Adrenal gland (tissue), 12 donors: ENCODE data around the gene KDM4C. TPM values are rescaled to one million over a fixed set of nuclear protein-coding genes. Genes with fewer than 3 reads are reported as not detected.
"Not testable (repeated sequence)": the region's sequence is repeated elsewhere in the genome, so short reads cannot be mapped to it uniquely, and the experiment has no call there.

Experiments
- DNase-seq, 7 donors: peaks; one replicate each; pipeline ENCODE4 v3.0.0-alpha.2; 2019 to 2020
- H3K27ac ChIP-seq, 5 donors: fragments of 200-600 bp; sonication (generic) in 4 of 5; 1 replicate in 3 of 5; 2 replicates in 2 of 5; pipeline versions ENCODE4 v1.5.1 to v1.8.0; 2016 to 2020; ENCODE audit warnings: mild to moderate bottlenecking in 1 of 5
- H3K27me3 ChIP-seq: fragments of 200-600 bp; 2 replicates; pipeline ENCODE4 v1.8.0; 2021
- H3K36me3 ChIP-seq, 2 donors: fragments of 200-600 bp; replicated peaks in 1 of 2; 1 replicate in 1 of 2; 2 replicates in 1 of 2; pipeline versions ENCODE4 v1.5.1 to v1.8.0; 2018 to 2022
- H3K4me1 ChIP-seq, 2 donors: fragments of 200-600 bp; replicated peaks in 1 of 2; 1 replicate in 1 of 2; 2 replicates in 1 of 2; pipeline versions ENCODE4 v1.5.1 to v1.8.0; 2018 to 2021
- H3K4me3 ChIP-seq, 4 donors: fragments of 200-600 bp; sonication (generic) in 3 of 4; one replicate each; pipeline ENCODE4 v1.5.1; 2016 to 2018
- H3K9me3 ChIP-seq, 3 donors: fragments of 200-600 bp; sonication (generic) in 1 of 3; replicated peaks in 1 of 3; 1 replicate in 2 of 3; 2 replicates in 1 of 3; pipeline versions ENCODE4 v1.5.1 to v1.8.0; 2016 to 2021
- CTCF ChIP-seq, 6 experiments: fragments of 450-650 bp in 4 of 6; fragments of 200-600 bp in 2 of 6; sonication (generic) in 1 of 6; IDR thresholded peaks; 1 replicate in 5 of 6; 2 replicates in 1 of 6; pipeline versions ENCODE4 v1.5.1 to v1.8.0; 2016 to 2021; ENCODE audit warnings: antibody characterized with exemption in 6 of 6, mild to moderate bottlenecking in 2 of 6, moderate library complexity in 1 of 6
- POLR2A ChIP-seq, 2 donors: fragments of 450-650 bp; IDR thresholded peaks; one replicate each; pipeline ENCODE4 v1.6.1; 2017; ENCODE audit warnings: antibody characterized with exemption in 2 of 2, mild to moderate bottlenecking in 2 of 2, moderate library complexity in 1 of 2
- WGBS, 4 donors: extraction: QIAGEN DNeasy Blood & Tissue Kit in 2 of 4; methylation state at CpG; one replicate each; pipeline versions ENCODE4 v1.1.5 to v1.1.7; 2013 to 2017; 5-methylcytosine and 5-hydroxymethylcytosine counted together
- intact Hi-C, 2 donors: fragments of 100-400 bp; cut with DNase I; formaldehyde crosslinking; loops; one replicate each; pipeline versions ENCODE4 v1.14.1 to v1.15.0; 2022 to 2023
- polyA plus RNA-seq, 3 donors: library from polyadenylated mRNA; stranded (reverse); fragments of 200-250 nt in 2 of 3; fragments of 350-450 nt in 1 of 3; fragmentation: Illumina TruSeq in 1 of 3; extraction: RNeasy Lipid Tissue Mini Kit (QIAGEN cat#74804) in 1 of 3; gene quantifications; one replicate each; pipeline ENCODE4 v1.2.3, GENCODE V29; 2013 to 2014
- total RNA-seq, 9 donors: library from RNA; depleted of rRNA in 4 of 9; stranded (reverse); fragments of >200 nt in 4 of 9; fragments of 120-200 nt in 1 of 9; fragmentation: NEBNext Ultra II Directional in 1 of 9; extraction: Animal tissue kit (Norgen Biotek cat#: 25700) in 1 of 9; gene quantifications; one replicate each; pipeline versions ENCODE4 v1.1.0 to v1.2.4, GENCODE V29; 2013 to 2023
- donor health status: healthy with polysubstance abuse.
- donor health status: Bipolar disorder and iron deficiency.
- donor health status: DM: yes; HTN: yes; CAD: no.
- donor health status: DM: no; HTN: no; CAD: no.
- donor health status: DM: no; HTN: no; CAD: no.
- donor health status: DM: yes; HTN: yes; CAD: no.

The KDM4C gene
- total and polyA plus RNA-seq, 12 donors: 7.9 to 33.4 (median 23.3) TPM

DNA sequence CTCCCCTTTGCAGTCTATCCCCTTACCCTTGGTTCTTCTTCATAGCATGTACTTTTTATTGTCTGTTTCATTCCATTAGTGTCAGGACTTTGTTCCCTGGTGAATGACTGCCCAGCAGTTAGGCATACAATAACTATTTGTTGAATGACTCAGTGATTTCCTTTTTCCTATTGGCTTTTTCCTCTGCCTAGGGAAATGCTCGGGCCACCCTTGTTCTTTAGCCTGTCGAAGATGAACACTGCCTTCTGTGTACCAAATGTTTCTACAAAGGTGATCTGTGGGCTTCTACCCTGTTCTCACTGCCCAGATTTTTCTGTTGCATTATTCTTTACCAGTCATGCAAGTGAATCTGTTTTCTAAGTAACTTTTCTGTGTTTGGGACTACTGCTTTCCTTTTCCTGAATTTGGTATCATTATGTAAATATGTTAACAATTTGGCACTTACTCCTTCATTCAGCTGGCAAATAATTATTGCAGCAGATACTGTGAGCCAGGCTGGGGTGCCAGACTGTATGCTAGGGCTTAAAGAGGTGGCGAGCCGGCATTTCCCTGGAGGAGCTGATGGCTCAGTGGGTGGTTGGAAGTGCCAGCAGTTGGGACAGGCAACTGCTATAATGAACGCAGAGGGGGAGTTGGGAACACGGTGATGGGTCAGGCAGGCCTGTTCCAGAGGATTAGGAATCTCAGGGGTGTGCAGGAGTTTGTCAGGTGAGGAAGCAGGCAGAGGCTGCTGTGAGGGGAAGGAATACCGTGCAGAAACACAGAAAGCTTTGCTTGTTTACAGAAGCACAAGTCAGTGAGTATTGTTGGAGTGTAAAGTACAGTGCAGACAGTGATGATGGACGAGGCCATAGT lies 30.6 kb downstream of the KDM4C start:
- Histone ChIP-seq H3K4me1 (peaks cover 3 to 27% of the 10 kb centered on the region in 2 donors), H3K4me3 (no peak overlapping the region), H3K36me3 (peaks cover 0 to under 1% of the 10 kb centered on the region in 2 donors), H3K9me3 (no peaks in the 10 kb centered on the region), H3K27ac (peak overlapping the region in 1 of 5 donors; percentile 21), H3K27me3 (no peaks in the 10 kb centered on the region)
- intact Hi-C loops: no loop called here
- no peak for TF ChIP-seq POLR2A (IDR thresholded peaks at IDR 0.05)
- TF ChIP-seq CTCF (IDR thresholded peaks at IDR 0.05): no peak
- DNase-seq: peak in 1 of 7 donors; percentile 29
- 73 to 82% (median 81%) methylated on average over 8 of the region's 8 CpGs for WGBS, 4 donors

DNA sequence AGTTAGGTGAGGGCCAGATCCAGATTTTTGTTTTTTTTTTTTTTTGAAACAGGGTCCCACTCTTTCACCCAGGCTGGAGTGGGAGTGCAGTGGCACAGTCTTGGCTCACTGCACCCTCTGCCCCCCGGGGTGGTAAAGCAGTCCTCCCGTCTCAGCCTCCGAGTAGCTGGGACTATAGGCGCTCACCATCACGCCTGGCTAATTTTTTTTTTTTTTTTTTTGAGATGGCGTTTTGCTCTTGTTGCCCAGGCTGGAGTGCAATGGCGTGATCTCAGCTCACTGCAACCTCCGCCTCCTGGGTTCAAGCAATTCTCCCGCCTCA lies 31.2 kb downstream of the KDM4C start:
- H3K9me3 ChIP-seq, intact Hi-C loops, H3K27ac ChIP-seq, H3K36me3 ChIP-seq, H3K4me3 ChIP-seq, H3K27me3 ChIP-seq: not testable (repeated sequence)
- WGBS, 4 donors: 89 to 99% (median 97%) methylated on average over 7 to 9 of the region's 9 CpGs
- peak in 1 of 7 donors; percentile 25 for DNase-seq
- H3K4me1 ChIP-seq: peaks cover 3 to 27% of the 10 kb centered on the region in 2 donors

- H3K4me1 ChIP-seq: peaks cover 3 to 18% of the 10 kb centered on the region in 2 donors
- no peaks in the 10 kb centered on the region for H3K27me3 ChIP-seq
- no peak overlapping the region for H3K4me3 ChIP-seq
- intact Hi-C loops: no loop called here
- TF ChIP-seq CTCF (IDR thresholded peaks at IDR 0.05): no peak
- TF ChIP-seq POLR2A (IDR thresholded peaks at IDR 0.05): no peak
- H3K36me3 ChIP-seq: peaks cover 0 to 10% of the 10 kb centered on the region in 2 donors
- no peaks in the 10 kb centered on the region for H3K9me3 ChIP-seq
- DNase-seq: peak in 1 of 7 donors; percentile 2
- no peak overlapping the region for H3K27ac ChIP-seq
- WGBS, 4 donors: 77 to 97% (median 87%) methylated on average over 5 of the region's 5 CpGs
Observed at GRCh38 chr9:6790866-6791265, 33.1 kb downstream of the KDM4C start.

- peaks cover 0 to 10% of the 10 kb centered on the region in 2 donors for H3K36me3 ChIP-seq
- no peak overlapping the region for H3K27ac ChIP-seq
- peaks cover 0 to 4% of the 10 kb centered on the region in 2 donors for H3K4me1 ChIP-seq
- TF ChIP-seq CTCF (IDR thresholded peaks at IDR 0.05): no peak
- TF ChIP-seq POLR2A (IDR thresholded peaks at IDR 0.05): no peak
- intact Hi-C loops: no loop called here
- DNase-seq: no peak
- H3K9me3 ChIP-seq: no peaks in the 10 kb centered on the region
- no peak overlapping the region for H3K4me3 ChIP-seq
- H3K27me3 ChIP-seq: no peaks in the 10 kb centered on the region
- WGBS, 4 donors: 93 to 100% (median 97%) methylated on average over 3 of the region's 3 CpGs
Observed at GRCh38 chr9:6793203-6793602, 35.4 kb downstream of the KDM4C start.

DNA sequence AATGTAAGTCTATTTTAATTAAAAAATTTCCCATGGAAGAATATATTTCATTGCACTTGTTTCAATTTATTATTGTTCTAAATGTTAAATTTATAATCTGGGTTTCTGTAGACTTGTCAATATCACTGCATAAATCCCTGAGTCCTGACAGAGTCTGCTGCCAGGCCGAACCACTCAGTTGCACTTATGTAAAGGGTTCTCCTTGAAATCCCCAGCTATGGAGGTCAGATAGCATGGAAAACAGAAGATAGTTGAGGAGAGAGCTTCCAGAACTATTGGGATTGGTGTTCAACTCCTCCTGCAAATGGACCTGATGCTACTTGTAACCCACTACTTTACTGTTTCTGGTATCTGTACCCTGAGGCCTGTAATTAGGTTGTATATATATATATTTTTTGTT lies 37.2 kb downstream of the KDM4C start:
- TF ChIP-seq CTCF (IDR thresholded peaks at IDR 0.05) (no peak), POLR2A (IDR thresholded peaks at IDR 0.05) (no peak)
- Histone ChIP-seq H3K4me3 (no peak overlapping the region), H3K27ac (no peak overlapping the region), H3K36me3 (peaks cover 0 to 10% of the 10 kb centered on the region in 2 donors), H3K9me3 (no peaks in the 10 kb centered on the region), H3K27me3 (no peaks in the 10 kb centered on the region), H3K4me1 (no peaks in the 10 kb centered on the region)
- intact Hi-C loops: no loop called here
- 64 to 87% (median 77%) methylated on average over 1 of the region's 1 CpG for WGBS, 4 donors
- peak in 1 of 7 donors; percentile 21 for DNase-seq
